GM18505 (cell line): Measurements from ENCODE around the gene RPL38.

Experiments
- ATAC-seq: cut with Tn5 transposase; IDR thresholded peaks from one replicate; pipeline ENCODE4 v1.9.1; 2021; ENCODE audit not compliant: unreplicated experiment
- POLR2A ChIP-seq: IDR thresholded peaks from 4 replicates; pipeline ENCODE4 v1.6.1; 2011; ENCODE audit warnings: borderline replicate concordance; ENCODE audit not compliant: insufficient read depth, insufficient read length; ENCODE audit errors: extremely low read depth

The RPL38 gene

GRCh38 chr17:74231928-74232907, 28.7 kb downstream of the RPL38 start:
- TF ChIP-seq POLR2A = no peak
- ATAC-seq = no peak

DNA sequence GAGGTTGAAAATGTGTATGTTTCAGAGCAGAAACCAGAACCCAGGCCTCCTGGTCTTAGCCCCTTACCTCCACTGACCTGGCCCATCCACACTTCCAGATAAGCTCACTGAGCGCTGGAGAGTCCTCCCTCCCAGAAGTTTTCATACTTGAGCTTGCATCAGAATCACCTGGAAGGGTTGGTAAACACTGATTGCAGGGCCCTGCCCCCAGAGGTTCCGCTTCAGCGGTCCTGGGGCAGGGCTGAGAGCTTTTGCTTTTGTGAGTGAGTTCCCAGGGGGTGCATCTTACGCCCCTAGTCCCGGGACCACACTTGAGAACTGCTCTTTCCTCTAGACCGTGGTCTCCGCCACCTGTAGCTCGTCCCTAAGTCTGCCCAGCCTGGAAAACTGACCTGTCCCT, 30.5 kb downstream of the RPL38 start:
- TF ChIP-seq POLR2A = no peak
- no peak for ATAC-seq

DNA sequence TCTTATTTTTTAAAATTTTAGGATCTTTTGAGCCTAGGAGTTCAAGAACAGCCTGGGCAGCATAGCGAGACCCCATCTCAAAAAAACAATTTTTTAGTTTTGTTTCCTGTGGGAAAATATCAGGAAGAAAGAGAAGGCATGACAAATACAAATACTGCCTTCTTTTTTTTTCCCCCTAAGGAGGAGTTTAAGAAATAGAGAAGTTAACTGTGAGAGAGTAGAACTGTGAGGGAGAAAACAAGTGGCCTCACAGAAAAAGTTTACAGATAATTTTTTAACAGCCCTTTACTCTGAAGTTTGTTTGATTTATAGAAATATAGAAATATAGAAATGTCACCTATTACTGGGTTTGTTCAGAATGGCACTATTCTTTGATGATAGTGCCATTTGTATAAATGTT, 31.0 kb downstream of the RPL38 start:
- ATAC-seq = no peak
- TF ChIP-seq POLR2A = no peak

GRCh38 chr17:74235040-74235581, 31.6 kb downstream of the RPL38 start:
- peak; percentile 40 for TF ChIP-seq POLR2A
- no peak for ATAC-seq

DNA sequence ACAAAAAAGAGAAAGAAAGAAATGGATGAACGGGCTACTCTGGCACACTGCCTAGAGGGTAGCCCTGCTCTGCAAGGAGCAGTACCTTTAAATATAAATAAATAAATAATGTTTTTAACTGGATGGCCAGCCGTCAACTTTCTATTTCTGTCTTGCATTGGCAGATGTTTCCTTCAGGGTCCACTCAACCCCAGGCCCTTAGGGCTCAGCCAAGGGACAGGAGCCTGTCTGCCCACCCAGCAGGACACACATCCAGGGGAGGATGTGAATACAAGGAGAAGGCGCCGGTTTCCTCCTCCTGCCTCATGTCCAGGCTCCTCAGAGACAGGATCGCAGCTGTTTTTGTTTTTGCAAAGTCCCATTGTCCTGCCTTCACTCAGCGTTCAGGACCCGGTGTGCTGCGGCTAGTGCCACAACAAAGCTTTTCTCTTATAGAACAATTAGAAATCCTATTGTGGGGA, 32.5 kb downstream of the RPL38 start:
- no peak for ATAC-seq
- TF ChIP-seq POLR2A = no peak

GRCh38 chr17:74237321-74237720, 33.8 kb downstream of the RPL38 start:
- no peak for ATAC-seq
- no peak for TF ChIP-seq POLR2A

DNA sequence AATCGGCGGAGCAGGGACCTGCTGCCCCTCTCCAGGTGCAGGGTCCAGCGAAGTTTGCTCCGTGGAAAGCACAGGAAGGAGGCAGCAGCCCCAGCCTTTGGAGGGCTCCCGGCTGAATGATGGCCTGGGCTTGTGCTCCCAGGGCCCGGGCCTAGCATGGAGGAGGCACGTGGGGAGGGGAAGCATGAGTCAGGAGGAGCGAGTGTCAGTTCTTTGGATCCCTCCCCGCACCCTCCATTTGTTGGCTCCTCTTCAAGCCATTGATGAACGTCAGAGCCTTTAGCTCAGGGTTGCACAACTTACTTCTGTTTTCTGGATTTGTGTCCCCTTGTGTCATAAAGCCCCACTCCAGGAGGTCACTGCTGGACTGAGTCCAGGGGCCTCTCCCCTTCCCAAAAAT, 35.7 kb downstream of the RPL38 start:
- TF ChIP-seq POLR2A = no peak
- ATAC-seq = no peak

- TF ChIP-seq POLR2A = no peak
- no peak for ATAC-seq
Observed at GRCh38 chr17:74240618-74241205, 37.2 kb downstream of the RPL38 start.

- no peak for ATAC-seq
- no peak for TF ChIP-seq POLR2A
Observed at GRCh38 chr17:74241431-74241830, 38.0 kb downstream of the RPL38 start.

DNA sequence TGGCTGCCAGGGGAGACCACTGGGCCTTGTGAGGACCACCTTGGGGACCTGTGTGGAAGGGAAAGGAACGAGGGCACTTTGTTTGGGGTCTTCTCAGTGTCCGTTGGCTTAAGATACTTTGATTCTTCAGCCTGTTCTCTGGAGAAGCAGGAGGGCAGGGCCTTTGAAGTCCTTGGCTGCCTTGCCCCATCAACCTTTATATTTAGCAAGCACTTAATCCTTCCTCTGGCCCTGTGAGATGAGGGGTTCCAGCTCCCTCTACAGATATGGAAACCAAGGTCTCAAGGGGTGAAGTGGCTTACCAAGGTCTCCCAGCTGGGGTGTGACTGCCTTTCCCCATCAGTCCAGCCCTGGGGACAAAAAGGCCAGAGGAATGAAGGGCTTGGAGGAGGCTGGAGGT, 38.4 kb downstream of the RPL38 start:
- TF ChIP-seq POLR2A = no peak
- no peak for ATAC-seq

DNA sequence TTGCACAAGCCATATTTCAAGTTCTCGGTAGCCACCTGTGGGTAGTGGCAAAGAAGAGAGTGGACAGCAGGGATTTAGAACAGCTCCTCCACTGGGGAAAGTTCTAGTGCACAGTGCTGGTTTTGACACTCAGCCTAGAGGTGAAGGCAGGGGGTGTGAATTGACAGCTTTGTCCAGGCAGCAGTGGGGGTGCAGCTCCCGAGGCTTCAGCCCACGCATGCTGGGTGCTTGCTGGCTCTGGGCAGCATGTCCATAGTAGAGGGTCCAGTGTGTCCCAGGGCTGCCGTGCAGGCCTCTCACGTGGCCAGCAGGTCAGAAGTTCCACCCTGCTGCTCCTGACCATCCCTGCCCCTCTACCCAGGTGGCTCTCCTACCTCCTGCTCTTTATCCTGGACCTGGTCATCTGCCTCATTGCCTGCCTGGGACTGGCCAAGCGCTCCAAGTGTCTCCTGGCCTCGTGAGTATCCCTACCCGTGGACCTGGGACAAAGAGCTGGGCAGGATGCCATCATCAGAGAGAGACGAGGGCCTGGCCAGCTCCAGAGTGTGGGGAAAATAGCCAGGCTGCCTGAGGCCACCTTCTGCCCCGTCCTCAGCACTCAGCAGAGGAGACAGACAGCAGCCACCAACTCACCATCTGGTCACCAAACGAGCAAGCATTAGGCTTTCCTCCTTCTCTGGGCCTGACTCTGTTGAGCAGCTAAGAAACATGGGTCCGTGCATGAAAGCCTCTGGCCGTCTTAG, 39.7 kb downstream of the RPL38 start:
- no peak for ATAC-seq
- no peak for TF ChIP-seq POLR2A

- no peak for TF ChIP-seq POLR2A
Observed at GRCh38 chr17:74244128-74244527, 40.6 kb downstream of the RPL38 start.

GRCh38 chr17:74244548-74244947, 41.1 kb downstream of the RPL38 start:
- TF ChIP-seq POLR2A = no peak
- no peak for ATAC-seq

More at GRCh38 chr17:74244128-74244527, 40.6 kb downstream of the RPL38 start:
- ATAC-seq = no peak
